ENCODE measurements around the gene VSIG10L. TPM values are rescaled to one million over a fixed set of nuclear protein-coding genes. Genes with fewer than 3 reads are reported as not detected.
A peak's percentile ranks its signal among the peaks of the same experiment; 100 is the strongest.

VSIG10L gene
- total RNA-seq, 2 experiments from 2014 or later = 0.62 to 0.94 TPM

DNA sequence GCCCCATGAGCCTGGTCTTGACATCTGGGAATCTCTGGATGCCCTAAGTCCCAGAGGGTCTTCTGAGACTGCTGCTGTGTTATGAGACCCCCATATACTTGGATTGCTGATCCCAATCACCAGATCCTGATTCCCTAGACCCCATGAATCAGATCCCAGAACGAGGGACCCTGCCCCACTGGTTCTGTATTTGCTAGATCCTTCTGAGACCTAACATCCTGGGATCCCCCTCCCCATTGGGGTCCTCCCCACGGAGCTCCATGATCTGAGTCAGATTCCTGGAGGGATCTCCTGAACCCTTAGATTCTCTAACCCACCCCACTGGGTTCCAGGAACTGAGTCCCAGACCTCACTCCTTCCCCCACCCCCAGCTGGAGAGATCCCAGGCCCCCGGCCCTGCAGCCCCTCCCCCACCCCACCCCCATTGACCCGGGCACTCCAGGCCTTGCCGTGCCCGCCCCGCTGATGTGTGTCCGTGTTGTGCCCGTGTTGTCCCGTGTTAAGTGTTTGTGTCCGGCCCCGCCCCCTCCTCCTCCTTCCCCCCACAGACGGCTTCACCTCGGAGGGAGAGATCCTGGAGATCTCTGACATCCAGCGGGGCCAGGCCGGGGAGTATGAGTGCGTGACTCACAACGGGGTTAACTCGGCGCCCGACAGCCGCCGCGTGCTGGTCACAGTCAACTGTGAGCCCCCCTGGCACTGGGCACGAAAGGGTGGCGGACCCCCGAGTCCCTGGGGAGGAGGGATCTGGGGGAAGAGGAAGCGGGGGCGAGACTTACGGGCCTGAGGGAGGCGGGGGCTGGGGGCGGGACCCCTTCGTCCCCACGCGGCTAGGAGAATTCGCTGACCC lies 15.5 kb downstream of the VSIG10L start:
- DNase-seq (no peak), ATAC-seq (ENCODE audit: low read depth) (no peak)
- POLR2A ChIA-PET = no interaction called here
- Mint-ChIP-seq H3K4me3 (peak overlapping the region; percentile 5), H3K4me1 (peaks cover 11% of the 10 kb centered on the region), H3K27me3 (peaks cover 50% of the 10 kb centered on the region), H3K27ac (no peak overlapping the region), H3K9me3 (peaks cover 2% of the 10 kb centered on the region), H3K36me3 (no peaks in the 10 kb centered on the region)

DNA sequence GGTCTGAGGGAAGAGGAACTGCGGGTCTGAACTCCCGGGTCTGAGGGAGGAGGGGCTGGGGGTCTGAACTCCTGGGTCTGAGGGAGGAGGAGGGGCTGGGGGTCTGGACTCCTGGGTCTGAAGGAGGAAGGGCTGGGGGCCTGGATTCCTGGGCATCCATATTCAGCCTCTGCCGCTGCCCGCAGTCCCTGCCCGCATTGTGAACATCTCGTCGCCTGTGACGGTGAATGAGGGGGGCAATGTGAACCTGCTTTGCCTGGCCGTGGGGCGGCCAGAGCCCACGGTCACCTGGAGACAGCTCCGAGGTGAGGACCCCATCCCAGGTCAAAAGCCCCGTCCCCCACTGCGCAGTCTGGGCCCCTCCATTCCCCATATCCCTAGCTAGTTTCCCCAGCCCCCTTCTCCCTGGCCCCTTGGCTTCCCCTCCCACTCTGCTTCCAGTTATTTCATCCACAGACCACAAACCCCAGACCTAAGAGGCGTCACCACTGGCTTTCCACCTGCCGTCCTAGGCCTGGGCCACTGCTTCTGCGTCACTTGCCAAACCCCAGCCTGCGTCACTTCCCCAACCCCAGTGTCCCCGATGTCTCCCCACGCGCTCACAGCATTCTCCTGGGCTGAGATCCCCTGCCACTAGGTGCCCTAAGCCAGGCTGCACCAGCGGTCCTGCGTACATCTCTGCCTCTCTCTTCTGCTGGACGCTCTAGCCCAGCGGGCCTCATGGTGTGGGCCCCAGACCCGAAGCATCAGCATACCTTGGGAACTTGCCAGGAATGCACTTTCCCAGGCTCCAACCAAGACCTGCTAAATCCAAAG lies 16.6 kb downstream of the VSIG10L start:
- peak overlapping the region; percentile 2 for H3K4me3 Mint-ChIP-seq
- H3K27me3 Mint-ChIP-seq = peaks cover 50% of the 10 kb centered on the region
- H3K27ac Mint-ChIP-seq = no peak overlapping the region
- ATAC-seq (ENCODE audit: low read depth) = no peak
- H3K9me3 Mint-ChIP-seq = no peaks in the 10 kb centered on the region
- DNase-seq = no peak
- POLR2A ChIA-PET = no interaction called here
- H3K36me3 Mint-ChIP-seq = no peaks in the 10 kb centered on the region
- peaks cover 11% of the 10 kb centered on the region for H3K4me1 Mint-ChIP-seq

DNA sequence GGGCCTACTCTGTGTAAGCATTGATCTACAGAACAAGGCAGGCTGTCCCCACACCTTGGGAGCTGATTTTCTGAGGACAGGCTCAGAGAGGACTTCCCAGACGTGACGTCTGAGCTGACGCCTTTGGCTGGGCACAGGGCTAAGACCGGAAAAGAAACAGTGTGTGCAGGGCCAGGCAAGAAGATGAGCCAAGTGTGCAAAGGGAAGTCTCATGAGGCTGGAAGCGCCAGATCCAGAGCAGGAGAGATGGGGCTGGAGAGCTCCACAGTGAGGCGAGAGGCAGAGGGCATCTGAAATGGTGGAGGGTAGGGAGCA lies 17.8 kb downstream of the VSIG10L start:
- H3K9me3 Mint-ChIP-seq = no peaks in the 10 kb centered on the region
- peaks cover 11% of the 10 kb centered on the region for H3K4me1 Mint-ChIP-seq
- peaks cover 47% of the 10 kb centered on the region for H3K27me3 Mint-ChIP-seq
- ATAC-seq (ENCODE audit: low read depth) (no peak), DNase-seq (no peak)
- H3K36me3 Mint-ChIP-seq = no peaks in the 10 kb centered on the region
- no peak overlapping the region for H3K4me3 Mint-ChIP-seq
- POLR2A ChIA-PET = no interaction called here
- no peak overlapping the region for H3K27ac Mint-ChIP-seq

DNA sequence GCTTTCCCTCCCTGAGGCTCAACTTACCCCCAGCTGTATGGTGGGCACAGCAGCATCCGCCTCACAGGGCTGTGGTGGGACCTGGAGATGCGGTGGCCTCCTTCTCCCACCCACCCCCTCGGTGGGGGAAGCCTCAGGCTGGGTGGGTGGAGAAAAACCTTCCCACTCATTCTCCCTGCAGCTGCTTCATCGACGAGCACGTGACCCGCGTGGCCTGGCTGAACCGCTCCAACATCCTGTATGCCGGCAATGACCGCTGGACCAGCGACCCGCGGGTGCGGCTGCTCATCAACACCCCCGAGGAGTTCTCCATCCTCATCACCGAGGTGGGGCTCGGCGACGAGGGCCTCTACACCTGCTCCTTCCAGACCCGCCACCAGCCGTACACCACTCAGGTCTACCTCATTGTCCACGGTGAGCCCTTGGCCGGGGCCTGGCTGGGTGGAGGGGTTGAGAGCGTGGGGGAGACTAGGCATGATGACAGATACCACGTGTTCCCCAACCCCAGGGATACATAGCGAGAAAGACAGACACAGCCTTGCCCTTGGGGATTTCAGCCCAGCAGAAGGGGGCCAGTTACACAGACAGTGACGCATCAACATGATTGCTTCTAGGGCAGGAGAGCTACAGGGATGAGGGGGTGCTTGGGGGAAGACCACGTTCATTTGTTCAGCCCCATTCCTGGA lies 18.3 kb downstream of the VSIG10L start:
- peaks cover 45% of the 10 kb centered on the region for H3K27me3 Mint-ChIP-seq
- no peak for DNase-seq
- H3K36me3 Mint-ChIP-seq = no peaks in the 10 kb centered on the region
- ATAC-seq (ENCODE audit: low read depth) = no peak
- H3K4me3 Mint-ChIP-seq = no peak overlapping the region
- POLR2A ChIA-PET = no interaction called here
- H3K4me1 Mint-ChIP-seq = peaks cover 11% of the 10 kb centered on the region
- no peaks in the 10 kb centered on the region for H3K9me3 Mint-ChIP-seq
- peak overlapping the region; percentile 31 for H3K27ac Mint-ChIP-seq

DNA sequence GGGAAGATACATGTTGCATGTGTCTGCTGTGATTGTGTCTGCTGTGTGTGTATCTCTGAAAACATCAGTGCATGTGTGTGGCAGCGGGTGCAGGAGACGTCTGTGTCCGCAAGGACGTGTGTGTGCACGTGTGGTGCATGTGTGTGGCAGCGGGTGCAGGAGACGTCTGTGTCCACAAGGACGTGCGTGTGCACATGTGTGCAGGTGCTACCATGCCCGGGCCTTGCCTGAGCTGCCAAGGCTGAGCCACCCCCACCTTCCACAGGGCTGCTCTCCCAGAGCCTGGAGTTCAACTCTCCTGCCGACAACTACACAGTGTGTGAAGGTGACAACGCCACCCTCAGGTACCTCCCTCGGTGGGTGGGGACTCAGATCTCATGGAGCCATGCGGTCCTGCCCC lies 20.1 kb downstream of the VSIG10L start:
- POLR2A ChIA-PET = no interaction called here
- no peak overlapping the region for H3K27ac Mint-ChIP-seq
- peaks cover 33% of the 10 kb centered on the region for H3K27me3 Mint-ChIP-seq
- H3K36me3 Mint-ChIP-seq = no peaks in the 10 kb centered on the region
- H3K9me3 Mint-ChIP-seq = no peaks in the 10 kb centered on the region
- H3K4me1 Mint-ChIP-seq = peaks cover 8% of the 10 kb centered on the region
- H3K4me3 Mint-ChIP-seq = no peak overlapping the region
- ATAC-seq (ENCODE audit: low read depth) (no peak), DNase-seq (no peak)

DNA sequence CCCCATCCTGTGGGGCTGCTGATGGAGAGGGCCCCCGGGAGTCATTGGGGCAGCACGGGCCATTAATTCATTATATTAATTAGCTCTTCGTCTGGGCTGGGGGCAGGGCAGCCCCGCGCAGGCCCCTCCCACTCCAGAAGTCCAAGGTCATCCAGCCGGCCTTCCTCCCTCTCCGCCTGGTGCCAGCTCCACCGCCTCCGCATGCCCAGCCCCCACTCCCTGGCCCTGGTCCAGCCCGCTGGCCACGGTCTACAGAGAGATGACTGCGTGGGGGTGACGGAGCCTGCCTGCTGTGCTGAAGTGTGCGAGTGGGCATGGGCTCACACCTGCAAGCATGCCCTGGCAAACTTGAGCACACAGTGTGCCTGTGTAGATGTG lies 21.7 kb downstream of the VSIG10L start:
- ATAC-seq (ENCODE audit: low read depth) (no peak), DNase-seq (no peak)
- H3K27ac Mint-ChIP-seq = no peak overlapping the region
- H3K4me1 Mint-ChIP-seq = peaks cover 1% of the 10 kb centered on the region
- POLR2A ChIA-PET = no interaction called here
- H3K4me3 Mint-ChIP-seq = no peak overlapping the region
- H3K9me3 Mint-ChIP-seq = peaks cover 2% of the 10 kb centered on the region
- peaks cover 23% of the 10 kb centered on the region for H3K27me3 Mint-ChIP-seq
- no peaks in the 10 kb centered on the region for H3K36me3 Mint-ChIP-seq

DNA sequence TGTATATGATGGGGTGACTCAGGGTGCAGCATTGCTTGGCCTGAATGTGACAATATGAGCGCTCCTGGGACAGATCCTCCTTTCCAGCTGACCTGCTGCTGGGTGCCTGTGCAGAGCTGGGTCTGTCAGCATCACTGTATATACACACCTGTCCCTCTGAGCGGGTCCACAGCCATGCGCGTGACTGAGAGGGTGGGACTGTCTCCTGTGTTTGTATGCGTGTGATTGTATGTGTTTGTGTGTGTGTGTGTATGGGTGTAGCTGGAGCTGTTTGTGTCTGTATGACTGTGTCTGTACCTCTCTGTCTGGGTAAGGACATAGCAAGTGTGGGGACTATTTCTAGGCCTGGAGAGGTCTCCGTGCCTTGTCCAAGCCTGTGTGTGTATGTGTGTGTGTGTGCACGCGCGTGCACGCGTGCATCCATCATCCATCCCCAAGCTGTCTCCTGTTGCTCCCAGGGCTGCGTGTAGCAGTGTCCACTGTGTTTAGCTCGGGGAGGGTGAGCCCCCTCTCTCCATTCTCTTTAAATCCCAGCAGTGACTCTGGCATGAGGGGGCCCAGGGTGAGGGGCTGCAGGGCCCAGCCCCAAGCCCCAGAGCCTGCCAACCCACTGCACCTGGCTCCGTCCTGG lies 22.2 kb downstream of the VSIG10L start:
- no peak overlapping the region for H3K4me3 Mint-ChIP-seq
- ATAC-seq (ENCODE audit: low read depth) (no peak), DNase-seq (no peak)
- no peak overlapping the region for H3K27ac Mint-ChIP-seq
- peaks cover 2% of the 10 kb centered on the region for H3K9me3 Mint-ChIP-seq
- H3K4me1 Mint-ChIP-seq = no peaks in the 10 kb centered on the region
- H3K36me3 Mint-ChIP-seq = no peaks in the 10 kb centered on the region
- H3K27me3 Mint-ChIP-seq = peaks cover 24% of the 10 kb centered on the region
- POLR2A ChIA-PET = no interaction called here

DNA sequence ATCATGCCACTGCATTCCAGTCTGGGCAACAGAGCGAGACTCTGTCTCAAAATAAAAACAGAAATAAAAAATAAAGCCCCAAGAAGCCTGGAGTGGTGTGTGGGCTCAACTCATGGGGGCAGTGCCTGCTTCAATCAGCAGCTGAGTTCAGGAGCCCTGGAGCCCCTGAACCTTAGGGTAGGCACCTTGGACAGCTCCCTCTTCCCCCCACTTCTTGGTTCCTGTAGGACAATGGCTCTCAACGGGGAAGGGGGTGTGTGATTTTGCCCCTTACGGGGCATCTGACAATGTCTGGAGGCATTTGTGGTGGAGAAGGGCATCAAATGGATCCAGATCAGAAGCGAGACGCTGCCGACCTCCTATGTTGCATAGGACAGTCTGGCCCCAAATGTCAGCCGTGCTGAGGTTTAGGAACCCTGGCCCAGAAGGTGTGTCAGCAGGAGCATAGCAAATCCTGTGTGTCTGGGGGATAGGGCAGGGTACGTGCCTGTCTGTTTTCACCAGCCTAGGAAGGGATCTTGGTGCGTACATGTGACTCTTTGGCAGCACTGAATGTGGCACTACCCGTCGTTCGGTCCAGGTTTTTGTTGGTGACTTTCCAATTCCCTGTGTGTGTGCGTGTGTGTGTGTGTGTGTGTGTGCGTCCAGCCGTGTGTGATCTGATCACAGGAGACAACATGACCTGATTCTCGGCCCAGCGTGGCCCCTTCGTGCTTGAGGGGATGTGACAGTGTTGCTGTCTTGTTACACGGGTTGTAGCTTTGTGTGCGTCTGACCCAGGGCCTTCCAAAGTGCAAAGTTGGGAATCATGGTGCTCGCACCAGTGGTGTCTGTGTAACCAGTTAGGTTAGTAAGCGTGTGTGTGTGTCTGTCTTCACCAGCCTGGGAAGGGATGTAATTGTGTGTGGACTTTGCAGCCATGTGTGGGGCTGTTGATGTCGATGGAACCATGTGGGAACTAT lies 23.0 kb downstream of the VSIG10L start:
- no peaks in the 10 kb centered on the region for H3K36me3 Mint-ChIP-seq
- H3K27ac Mint-ChIP-seq = no peak overlapping the region
- DNase-seq = no peak
- ATAC-seq (ENCODE audit: low read depth) = no peak
- H3K4me1 Mint-ChIP-seq = no peaks in the 10 kb centered on the region
- peaks cover 2% of the 10 kb centered on the region for H3K9me3 Mint-ChIP-seq
- no peak overlapping the region for H3K4me3 Mint-ChIP-seq
- POLR2A ChIA-PET = no interaction called here
- H3K27me3 Mint-ChIP-seq = peaks cover 22% of the 10 kb centered on the region

DNA sequence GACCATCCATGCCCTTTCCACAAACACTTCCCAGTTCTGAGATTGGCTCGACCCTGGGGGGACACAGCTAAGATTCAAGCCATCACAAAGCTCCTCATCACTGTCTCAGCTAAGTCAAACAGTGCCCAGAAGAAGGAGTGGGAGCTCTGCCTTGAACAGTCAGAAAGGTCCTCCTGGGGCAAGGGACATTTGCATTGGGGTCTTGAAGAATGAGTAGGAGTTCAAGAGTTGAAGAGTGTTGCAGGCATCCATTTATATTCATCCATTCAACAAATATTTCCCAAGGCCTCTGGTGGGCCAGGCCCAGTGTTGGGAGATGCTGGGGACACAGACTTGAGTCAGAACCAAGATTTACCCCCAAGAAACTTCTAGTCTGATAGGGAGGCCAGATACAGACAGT lies 24.0 kb downstream of the VSIG10L start:
- ATAC-seq (ENCODE audit: low read depth) (no peak), DNase-seq (no peak)
- H3K27me3 Mint-ChIP-seq = peaks cover 23% of the 10 kb centered on the region
- POLR2A ChIA-PET = no interaction called here
- no peaks in the 10 kb centered on the region for H3K36me3 Mint-ChIP-seq
- no peak overlapping the region for H3K4me3 Mint-ChIP-seq
- peaks cover 3% of the 10 kb centered on the region for H3K4me1 Mint-ChIP-seq
- H3K27ac Mint-ChIP-seq = no peak overlapping the region
- H3K9me3 Mint-ChIP-seq = peaks cover 2% of the 10 kb centered on the region

DNA sequence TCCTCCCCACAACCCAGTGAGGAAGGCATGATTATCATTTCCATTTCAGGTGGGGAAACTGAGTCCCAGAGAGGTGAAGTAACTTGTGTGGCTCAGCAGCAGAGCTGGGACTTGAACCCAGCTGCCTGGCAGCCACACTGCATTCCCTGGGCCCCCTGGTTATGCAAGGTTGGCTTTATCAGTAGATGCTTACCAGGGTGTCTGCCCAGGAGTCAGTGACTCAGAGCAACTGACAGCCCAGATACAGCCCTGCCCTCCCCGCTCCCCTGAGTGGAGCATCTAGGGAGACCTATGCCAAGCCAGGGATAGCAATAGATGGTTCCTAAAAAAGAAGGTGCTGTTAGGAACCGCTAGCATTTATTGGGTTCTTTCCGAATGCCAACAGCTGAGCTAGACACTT lies 24.6 kb downstream of the VSIG10L start:
- ATAC-seq (ENCODE audit: low read depth) = no peak
- H3K4me1 Mint-ChIP-seq = peaks cover 3% of the 10 kb centered on the region
- peaks cover 21% of the 10 kb centered on the region for H3K27me3 Mint-ChIP-seq
- POLR2A ChIA-PET = no interaction called here
- no peaks in the 10 kb centered on the region for H3K36me3 Mint-ChIP-seq
- H3K9me3 Mint-ChIP-seq = peaks cover 2% of the 10 kb centered on the region
- H3K4me3 Mint-ChIP-seq = no peak overlapping the region
- no peak overlapping the region for H3K27ac Mint-ChIP-seq
- DNase-seq = no peak

DNA sequence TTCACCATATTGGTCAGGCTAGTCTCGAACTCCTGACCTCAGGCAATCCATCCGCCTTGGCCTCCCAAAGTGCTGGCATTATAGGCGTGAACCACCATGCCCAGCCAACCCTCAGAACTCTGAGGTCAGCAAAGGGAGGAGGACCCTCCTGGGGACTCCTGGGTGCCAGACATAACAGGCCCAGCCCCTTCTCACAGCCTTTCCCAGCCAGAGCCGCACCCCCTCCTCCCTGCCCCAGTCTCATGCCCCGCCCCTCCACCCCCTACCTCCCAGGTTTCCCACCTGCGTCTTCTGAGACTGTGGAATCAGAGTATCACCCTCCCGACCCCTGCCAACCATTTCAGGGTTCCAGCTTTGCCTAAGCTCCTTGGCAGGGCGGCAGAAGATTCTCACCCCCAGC lies 25.3 kb downstream of the VSIG10L start:
- ATAC-seq (ENCODE audit: low read depth) (no peak), DNase-seq (no peak)
- no peak overlapping the region for H3K27ac Mint-ChIP-seq
- H3K4me3 Mint-ChIP-seq = no peak overlapping the region
- POLR2A ChIA-PET = no interaction called here
- H3K36me3 Mint-ChIP-seq = no peaks in the 10 kb centered on the region
- peaks cover 2% of the 10 kb centered on the region for H3K9me3 Mint-ChIP-seq
- H3K4me1 Mint-ChIP-seq = peaks cover 3% of the 10 kb centered on the region
- peaks cover 24% of the 10 kb centered on the region for H3K27me3 Mint-ChIP-seq

DNA sequence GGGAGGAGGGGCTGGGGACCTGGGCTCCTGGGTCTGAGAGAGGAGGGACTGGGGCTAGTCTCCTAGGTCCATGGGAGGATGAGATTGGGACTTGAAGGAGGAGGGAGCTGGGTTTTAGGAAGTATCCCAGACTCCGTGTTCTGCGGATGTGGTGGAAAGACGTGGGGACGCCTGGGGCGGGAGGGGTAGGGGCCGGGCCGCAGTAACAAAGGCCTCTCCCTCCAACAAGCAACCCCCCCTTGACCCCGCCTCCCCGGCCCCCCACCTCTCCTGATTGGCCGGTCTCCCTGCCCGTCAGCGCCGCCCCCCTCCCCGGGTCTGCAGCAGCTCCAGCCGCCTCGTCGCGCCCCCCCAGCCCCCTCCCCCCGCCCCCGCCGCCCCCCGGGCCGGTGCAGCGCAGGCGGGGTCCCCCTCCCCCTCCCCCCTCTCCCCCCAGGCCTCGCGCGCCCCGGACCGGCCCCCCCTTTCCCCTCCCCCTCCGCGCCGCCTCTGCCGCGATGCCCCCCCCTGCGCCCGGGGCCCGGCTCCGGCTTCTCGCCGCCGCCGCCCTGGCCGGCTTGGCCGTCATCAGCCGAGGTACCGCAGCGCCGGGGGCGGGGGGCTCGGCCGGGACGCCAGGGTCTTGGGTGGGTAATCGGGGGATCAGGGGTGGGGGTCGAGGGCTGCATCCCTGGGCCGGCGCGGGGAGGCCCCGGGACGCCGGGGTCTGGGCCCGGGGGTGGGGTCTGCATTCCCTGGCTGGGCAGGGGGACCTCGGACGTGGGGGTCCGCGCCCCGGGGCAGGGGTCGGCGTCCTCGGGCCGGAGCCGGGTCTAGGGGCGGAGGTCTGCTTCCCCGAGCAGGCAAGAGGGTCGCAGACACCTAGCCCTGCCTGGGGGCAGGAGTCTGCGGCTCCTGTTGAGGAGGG lies 30.3 kb downstream of the VSIG10L start, which contains the start of gene IGLON5:
Gene IGLON5, plus strand, starts transcription at position 294 of the 907 bp plus-strand sequence. Its CDS starts 204 bp downstream, at position 498.
- H3K9me3 Mint-ChIP-seq = peaks cover 3% of the 10 kb centered on the region
- peaks cover 42% of the 10 kb centered on the region for H3K27me3 Mint-ChIP-seq
- H3K4me1 Mint-ChIP-seq = peaks cover 3% of the 10 kb centered on the region
- DNase-seq (no peak), ATAC-seq (ENCODE audit: low read depth) (no peak)
- H3K36me3 Mint-ChIP-seq = no peaks in the 10 kb centered on the region
- H3K4me3 Mint-ChIP-seq = no peak within 1 kb of the TSS
- POLR2A ChIA-PET = no interaction called here
- H3K27ac Mint-ChIP-seq = no peak within 1 kb of the TSS

Data from activated naive CD8-positive, alpha-beta T cell treated with anti-CD3 and anti-CD28 coated beads, Interleukin-2, amount 10 ng/mL, durations not matched to agents 7 days and 5 days (primary cell).